Mesothelial cell of epicardium (in vitro differentiated cells): ENCODE results near the gene RBM20. TPM values are rescaled to one million over a fixed set of nuclear protein-coding genes. Genes with fewer than 3 reads are reported as not detected.

Experiments used
- DNase-seq, 2 experiments: peaks; one replicate each; pipeline ENCODE4 v3.0.0; 2021; ENCODE audit warnings: low spot score in 2 of 2; ENCODE audit not compliant: unreplicated experiment in 2 of 2
- H3K27ac Mint-ChIP-seq: 2 replicates; pipeline ENCODE4 v1.8.0; 2021; ENCODE audit warnings: mixed read lengths
- H3K27me3 Mint-ChIP-seq: 2 replicates; pipeline ENCODE4 v1.8.0; 2021; ENCODE audit warnings: low read depth, mixed read lengths
- H3K36me3 Mint-ChIP-seq: 2 replicates; pipeline ENCODE4 v1.8.0; 2021; ENCODE audit warnings: mixed read lengths
- H3K4me1 Mint-ChIP-seq: 2 replicates; pipeline ENCODE4 v1.8.0; 2021; ENCODE audit warnings: mixed read lengths
- H3K4me3 Mint-ChIP-seq: 2 replicates; pipeline ENCODE4 v1.8.0; 2021; ENCODE audit warnings: mild to moderate bottlenecking, moderate library complexity, mixed read lengths
- H3K9me3 Mint-ChIP-seq: 2 replicates; pipeline ENCODE4 v1.8.0; 2021; ENCODE audit warnings: mixed read lengths
- total RNA-seq: library from RNA; stranded (reverse); gene quantifications from 3 replicates; pipeline ENCODE4 v1.2.1, GENCODE V29; 2021
- TF ChIP-seq, protein P1 (sequence below): fragments of 200-600 bp; sonication (generic); IDR thresholded peaks from one replicate; pipeline ENCODE4 v1.5.0; 2021; ENCODE audit warnings: antibody characterized with exemption; ENCODE audit not compliant: unreplicated experiment

RBM20 gene
- total RNA-seq, 1 donor from 2014 or later = 23.3 TPM

- H3K27ac Mint-ChIP-seq = no peak overlapping the region
- H3K27me3 Mint-ChIP-seq = no peaks in the 10 kb centered on the region
- no peaks in the 10 kb centered on the region for H3K9me3 Mint-ChIP-seq
These were observed 197.7 kb downstream of the RBM20 start for GRCh38 chr10:110841767-110842267.

DNA sequence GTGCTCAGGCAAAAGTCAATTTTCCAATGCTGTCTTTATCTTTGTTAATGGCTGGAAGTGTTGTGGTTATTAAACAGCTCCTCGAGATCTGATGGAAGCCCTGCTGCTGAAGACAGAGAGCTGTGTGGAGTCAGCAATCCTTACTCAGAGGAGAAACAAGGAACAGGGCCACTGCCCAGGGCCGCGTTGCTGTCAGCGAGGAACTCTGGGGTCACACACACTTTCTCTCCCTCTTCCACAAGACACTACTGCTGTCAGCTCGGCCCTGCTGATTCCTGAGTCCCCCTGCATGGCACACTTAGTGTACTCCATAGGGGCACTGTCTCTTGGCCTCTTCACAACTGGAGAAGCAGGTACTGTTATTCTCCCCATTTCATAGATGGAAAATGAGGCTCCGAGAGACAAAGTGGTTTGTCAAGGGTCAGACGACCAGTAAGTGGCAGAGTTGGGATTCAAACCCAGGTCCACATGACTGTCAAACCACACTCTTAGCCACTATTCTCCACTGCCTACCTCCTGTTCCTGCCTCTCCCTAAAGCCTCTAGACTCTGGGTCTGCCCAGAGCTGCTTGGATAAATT lies 198.3 kb downstream of the RBM20 start:
- peaks cover 13% of the 10 kb centered on the region for H3K36me3 Mint-ChIP-seq
- H3K4me3 Mint-ChIP-seq = no peak overlapping the region
- TF ChIP-seq, protein P1, sequence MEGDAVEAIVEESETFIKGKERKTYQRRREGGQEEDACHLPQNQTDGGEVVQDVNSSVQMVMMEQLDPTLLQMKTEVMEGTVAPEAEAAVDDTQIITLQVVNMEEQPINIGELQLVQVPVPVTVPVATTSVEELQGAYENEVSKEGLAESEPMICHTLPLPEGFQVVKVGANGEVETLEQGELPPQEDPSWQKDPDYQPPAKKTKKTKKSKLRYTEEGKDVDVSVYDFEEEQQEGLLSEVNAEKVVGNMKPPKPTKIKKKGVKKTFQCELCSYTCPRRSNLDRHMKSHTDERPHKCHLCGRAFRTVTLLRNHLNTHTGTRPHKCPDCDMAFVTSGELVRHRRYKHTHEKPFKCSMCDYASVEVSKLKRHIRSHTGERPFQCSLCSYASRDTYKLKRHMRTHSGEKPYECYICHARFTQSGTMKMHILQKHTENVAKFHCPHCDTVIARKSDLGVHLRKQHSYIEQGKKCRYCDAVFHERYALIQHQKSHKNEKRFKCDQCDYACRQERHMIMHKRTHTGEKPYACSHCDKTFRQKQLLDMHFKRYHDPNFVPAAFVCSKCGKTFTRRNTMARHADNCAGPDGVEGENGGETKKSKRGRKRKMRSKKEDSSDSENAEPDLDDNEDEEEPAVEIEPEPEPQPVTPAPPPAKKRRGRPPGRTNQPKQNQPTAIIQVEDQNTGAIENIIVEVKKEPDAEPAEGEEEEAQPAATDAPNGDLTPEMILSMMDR = no peak
- DNase-seq = no peak
- H3K27ac Mint-ChIP-seq = no peak overlapping the region
- no peaks in the 10 kb centered on the region for H3K27me3 Mint-ChIP-seq
- no peaks in the 10 kb centered on the region for H3K9me3 Mint-ChIP-seq
- H3K4me1 Mint-ChIP-seq = peaks cover 22% of the 10 kb centered on the region

More at GRCh38 chr10:110841767-110842267, 197.7 kb downstream of the RBM20 start:
- TF ChIP-seq, protein P1 = no peak
- no peak for DNase-seq
- Mint-ChIP-seq H3K36me3 (peaks cover 13% of the 10 kb centered on the region), H3K4me3 (no peak overlapping the region), H3K4me1 (peaks cover 20% of the 10 kb centered on the region)

DNA sequence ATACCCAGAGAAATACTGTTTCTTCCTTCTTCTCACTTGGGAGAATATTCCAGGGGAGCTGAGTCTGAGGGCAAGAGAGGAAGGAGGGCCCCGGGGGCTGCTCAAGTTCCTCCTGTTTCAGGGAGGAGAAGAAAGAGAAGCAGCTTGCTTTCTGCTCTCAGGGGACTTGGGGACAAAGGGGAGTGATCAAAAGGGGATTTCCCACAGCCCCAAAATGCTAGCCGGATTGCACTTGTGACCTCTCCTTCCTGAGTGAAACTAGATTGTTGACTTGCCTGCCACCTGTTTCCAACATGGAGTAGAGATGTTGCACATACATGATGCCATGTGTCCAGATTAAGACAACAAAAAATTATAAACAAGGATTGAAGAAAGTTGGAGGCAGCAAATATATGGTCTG lies 198.9 kb downstream of the RBM20 start:
- no peaks in the 10 kb centered on the region for H3K27me3 Mint-ChIP-seq
- no peak for DNase-seq
- H3K27ac Mint-ChIP-seq = peak overlapping the region; percentile 13
- TF ChIP-seq, protein P1 = no peak
- H3K9me3 Mint-ChIP-seq = no peaks in the 10 kb centered on the region
- H3K4me1 Mint-ChIP-seq = peaks cover 22% of the 10 kb centered on the region
- H3K4me3 Mint-ChIP-seq = no peak overlapping the region
- peaks cover 9% of the 10 kb centered on the region for H3K36me3 Mint-ChIP-seq

DNA sequence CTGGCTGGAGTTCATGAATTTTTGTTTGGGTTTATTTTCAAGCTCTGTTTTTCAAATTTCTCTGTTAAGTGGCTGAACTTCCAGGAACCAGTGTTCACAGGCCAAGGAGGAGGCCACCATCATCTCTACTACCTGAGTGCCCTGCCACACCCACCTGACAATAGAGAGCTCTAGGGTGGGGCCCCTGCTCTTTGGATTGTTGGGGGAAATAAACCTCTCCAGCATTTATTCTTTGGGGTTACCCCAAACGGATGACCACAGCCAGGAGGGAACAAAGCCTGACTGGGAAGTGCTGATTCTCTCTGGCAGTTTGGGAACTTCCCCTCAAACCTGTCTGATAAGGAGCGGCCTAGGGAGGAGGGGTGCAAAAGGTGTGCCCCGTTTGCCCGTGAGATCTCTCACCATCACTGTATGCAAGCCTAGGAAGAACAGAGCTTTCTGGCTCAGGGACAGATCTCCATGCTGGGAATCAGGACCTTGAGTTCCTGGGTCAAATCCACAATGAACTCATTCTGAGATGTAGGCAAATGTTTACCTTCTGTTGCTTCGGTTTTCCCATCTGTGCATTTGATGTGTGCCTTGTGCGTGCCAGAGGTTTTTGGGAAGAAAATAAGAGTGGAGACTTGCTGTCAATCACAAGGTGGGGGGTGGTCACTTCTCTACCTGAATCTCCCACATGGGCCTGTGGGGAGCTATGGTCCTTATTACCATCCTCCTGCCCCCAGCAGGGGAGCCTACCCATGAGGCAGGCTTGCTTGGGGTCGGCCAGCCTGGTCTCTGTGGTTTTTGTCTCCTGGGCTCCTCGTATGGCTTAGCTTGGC lies 199.9 kb downstream of the RBM20 start:
- Mint-ChIP-seq H3K27me3 (no peaks in the 10 kb centered on the region), H3K27ac (no peak overlapping the region), H3K4me3 (no peak overlapping the region), H3K4me1 (peaks cover 22% of the 10 kb centered on the region), H3K36me3 (peaks cover 9% of the 10 kb centered on the region), H3K9me3 (no peaks in the 10 kb centered on the region)
- no peak for DNase-seq
- TF ChIP-seq, protein P1 = no peak

GRCh38 chr10:110844617-110844881 lies 200.4 kb downstream of the RBM20 start:
- TF ChIP-seq, protein P1 = no peak
- H3K4me1 Mint-ChIP-seq = peaks cover 22% of the 10 kb centered on the region
- H3K4me3 Mint-ChIP-seq = no peak overlapping the region
- no peak overlapping the region for H3K27ac Mint-ChIP-seq
- no peaks in the 10 kb centered on the region for H3K27me3 Mint-ChIP-seq
- no peak for DNase-seq
- H3K36me3 Mint-ChIP-seq = peaks cover 9% of the 10 kb centered on the region
- H3K9me3 Mint-ChIP-seq = no peaks in the 10 kb centered on the region
